Activated T-cell treated with anti-CD3 and anti-CD28 coated beads, Interleukin-2, amount 50 U/mL, for 1 hour (primary cell): ENCODE results near the gene PIK3C2B.

Experiments
- DNase-seq: peaks from one replicate; pipeline ENCODE4 v3.0.0-alpha.2; 2020

PIK3C2B gene

DNA sequence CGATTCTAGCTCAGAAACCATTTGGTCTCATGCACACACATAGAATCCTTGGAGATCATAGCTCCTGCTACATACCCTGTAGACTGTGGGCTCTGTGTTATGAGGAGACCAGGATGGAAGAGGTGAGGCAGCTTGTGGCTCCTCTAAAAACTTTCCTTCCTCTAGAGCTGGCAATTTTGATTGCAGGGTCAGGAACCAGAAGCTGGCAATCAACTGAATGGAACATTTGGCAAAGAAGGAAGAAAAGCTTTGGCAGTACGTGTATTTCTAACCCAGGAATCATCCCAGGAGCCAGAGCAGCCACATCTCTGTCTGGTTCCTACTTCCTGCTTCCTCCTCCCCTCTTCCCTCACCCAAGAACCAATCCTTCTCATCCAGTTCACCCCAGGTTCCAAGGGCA, 15.7 kb downstream of the PIK3C2B start:
- no peak for DNase-seq

DNA sequence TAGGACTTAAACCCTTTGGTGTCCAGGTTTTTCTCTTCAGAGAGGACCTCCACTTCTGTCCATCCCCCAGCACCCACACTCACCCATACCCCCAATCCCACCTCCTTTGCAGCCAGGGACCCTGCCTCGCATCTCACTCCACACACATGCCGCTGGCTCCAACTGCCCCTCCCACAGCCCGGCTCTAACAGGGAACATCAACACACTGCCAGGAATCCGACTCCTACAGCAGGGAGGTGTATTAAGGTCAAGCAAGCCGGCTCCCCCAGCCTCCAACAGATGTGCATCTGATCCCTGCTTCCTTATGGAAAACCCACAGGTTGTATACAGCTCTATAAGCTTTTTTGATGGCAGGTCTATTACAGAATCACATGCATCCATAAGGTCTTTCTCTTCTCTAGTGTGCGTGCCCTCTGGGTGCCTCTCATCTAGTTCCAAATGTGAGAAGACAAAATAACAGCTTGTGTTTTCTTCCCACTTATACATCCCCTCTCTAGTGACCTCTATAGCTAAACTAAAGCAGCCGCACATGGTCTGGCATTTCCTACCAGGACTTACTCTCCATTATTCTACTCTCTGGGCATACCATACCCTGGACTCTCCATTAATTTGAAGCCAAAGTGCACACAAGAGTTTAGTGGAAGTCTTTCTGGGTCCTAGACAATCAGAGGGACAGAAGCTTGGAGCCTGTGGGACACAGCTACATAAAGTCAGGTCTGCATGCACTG, 16.3 kb downstream of the PIK3C2B start:
- DNase-seq, result no peak

DNA sequence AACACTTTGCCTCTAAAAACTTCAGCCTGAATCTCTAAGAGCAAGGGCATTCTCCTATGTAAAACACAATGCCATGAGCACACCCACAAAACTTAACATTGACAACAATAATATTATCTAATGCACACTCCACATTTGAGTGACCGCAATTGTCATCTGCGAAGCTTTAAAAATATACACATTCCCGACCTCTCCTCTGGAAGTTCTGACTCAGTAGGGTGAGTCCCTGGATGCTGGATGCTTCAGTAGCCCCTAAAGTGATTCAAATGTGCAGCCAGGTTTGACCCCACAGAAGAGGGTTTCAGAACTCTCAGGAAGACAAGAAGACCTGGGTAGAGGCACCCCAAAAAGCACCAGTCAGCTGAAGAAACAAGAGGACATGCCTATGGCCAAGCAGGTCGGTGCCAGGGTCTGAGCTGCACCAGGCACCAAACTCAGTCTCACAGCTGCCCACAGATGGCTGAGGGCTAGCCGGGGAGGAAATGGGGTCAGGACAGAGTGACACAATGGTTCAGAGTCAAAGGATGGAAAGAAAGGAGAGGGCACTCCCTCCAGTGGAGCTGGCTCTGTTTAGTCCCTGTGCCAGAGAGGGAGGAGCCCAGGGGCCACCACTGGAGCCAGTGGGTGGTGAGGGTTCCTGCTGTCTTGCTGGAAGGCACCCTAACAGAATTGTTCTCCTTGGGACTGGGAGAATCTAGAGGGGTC, 17.4 kb downstream of the PIK3C2B start:
- DNase-seq, result no peak

DNA sequence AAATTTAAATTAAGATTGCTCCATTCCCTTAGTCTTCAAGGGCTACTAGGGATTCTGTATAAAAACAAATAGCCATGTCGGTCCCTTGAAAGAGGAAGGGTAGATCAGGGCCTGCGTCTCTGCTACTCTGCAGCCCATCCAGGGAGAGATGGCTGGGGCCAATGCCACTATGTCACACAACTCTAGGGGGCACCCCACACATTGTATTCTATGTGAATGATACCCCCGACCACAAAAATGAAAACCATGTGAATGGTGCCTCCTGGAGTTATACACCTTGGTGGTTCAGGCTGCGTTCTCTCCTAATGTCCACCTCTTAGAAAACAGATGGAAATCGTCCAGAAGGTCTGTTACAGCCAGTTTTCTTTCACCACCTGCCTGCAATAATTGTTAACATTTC, 18.0 kb downstream of the PIK3C2B start:
- no peak for DNase-seq

DNA sequence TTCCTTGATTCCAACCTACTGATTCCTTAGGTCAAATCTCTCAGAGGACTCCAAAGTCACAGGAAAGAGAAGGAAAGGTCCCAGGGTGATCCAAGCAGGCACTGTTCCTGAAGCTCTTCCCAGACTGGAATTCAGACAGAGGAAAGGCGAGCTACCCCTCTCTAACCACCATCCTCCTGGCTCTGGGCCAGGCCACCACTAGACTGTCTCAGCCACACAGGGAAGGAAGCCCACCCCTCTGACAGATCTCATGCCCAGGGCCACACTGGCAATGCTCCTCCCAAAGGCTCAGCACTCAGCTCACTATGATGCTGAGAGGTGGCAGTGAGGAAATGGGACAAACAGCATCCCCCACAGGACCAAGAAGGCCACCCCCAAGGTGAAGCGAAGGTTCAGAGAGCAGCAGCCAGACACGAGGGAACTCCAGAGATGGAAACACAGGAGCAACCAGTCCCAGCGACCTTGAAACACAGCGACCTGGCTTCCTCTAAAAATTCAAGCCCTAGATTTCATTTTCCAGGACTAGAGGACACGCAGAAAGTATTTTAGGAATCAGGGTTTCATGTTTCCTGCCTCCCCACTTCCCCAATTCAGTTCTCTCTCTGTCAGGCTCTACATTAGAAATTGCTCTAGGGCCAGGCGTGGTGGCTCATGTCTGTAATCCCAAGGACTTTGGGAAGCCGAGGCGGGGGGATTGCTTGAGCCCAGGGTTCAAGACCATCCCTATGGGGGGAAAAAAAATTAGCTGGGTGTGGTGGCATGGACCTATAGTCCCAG, 18.8 kb downstream of the PIK3C2B start:
- no peak for DNase-seq

DNA sequence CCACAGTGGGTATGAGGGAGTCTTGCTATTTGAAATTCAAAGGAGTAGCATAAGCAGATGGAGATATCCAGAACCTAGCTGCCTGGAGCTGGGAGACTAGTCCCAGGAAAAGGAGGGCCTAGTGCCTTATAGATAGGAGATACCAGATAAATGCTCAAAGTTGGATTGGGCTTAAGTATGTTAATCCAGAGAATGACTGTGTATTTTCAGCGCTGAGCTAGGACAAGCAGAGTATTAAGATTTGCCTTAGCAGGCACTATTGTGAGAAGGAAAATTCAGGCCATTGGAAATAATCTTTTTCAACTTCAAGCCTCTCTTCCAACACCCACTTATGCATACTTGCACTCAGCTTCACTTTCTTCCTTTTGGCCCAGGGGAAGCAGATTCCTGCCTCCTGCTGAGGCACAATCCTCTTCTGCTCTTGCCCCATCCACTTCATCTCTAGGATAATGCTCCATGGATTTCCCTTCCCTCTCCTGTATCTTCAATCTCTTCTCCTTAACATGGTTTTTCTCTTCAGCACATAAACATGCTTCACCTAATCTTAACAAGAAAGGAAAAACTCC, 21.1 kb downstream of the PIK3C2B start:
- DNase-seq, result no peak

DNA sequence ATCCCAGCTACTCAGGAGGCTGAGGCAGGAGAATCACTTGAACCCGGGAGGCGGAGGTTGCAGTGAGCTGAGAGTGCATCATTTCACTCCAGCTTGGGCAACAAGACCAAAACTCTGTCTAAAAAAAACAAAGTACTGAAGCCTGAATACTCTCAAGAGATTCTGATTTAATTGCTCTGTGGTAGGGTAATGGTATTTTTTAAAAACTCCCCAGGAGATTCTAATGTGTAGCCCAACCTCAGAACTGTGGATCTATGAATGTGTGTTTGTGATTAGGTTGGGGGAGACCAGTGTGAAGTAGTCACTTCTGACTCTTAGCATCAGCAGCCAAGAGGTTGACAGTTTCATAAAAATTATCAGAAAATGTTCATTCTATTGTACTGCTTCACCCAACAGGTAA, 21.9 kb downstream of the PIK3C2B start:
- DNase-seq, result no peak

DNA sequence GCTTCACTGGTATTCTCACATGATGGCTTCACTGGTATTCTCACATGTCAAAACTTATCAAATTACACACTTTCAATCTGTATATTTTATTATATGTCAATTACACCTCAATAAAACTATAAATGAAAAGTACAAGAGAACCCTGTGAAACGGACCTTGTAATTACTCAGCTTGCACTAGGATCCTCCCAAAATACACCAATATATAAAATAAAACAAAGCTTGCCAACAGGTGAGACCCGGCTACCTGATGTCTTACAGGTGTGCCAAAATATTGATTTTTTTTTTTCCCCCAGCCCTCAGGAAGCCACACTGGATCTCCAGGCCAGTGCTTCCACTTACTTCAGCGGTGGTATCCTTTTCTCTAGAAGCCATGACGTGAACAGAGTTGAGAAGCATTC, 22.9 kb downstream of the PIK3C2B start:
- no peak for DNase-seq

DNA sequence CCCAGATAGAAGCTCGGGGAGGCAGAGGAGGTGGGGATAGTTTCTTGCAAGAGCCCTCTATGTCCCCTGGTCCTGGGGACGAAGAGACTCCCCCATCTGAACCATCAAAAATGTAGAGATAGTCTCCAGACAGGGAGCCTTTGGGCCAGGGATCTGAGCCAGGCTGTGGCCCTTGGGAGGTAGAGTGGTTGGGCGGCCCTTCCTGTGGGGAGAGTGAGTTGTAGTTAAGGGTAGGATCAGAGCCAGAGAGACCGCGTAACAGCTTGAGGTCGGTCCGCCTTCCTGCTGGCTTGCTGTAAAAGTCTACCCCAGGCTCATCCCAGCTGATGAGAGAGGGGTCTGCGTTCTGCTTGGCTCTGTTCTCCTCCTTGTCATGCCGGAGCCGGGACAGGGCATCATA, 25.3 kb downstream of the PIK3C2B start:
- no peak for DNase-seq

DNA sequence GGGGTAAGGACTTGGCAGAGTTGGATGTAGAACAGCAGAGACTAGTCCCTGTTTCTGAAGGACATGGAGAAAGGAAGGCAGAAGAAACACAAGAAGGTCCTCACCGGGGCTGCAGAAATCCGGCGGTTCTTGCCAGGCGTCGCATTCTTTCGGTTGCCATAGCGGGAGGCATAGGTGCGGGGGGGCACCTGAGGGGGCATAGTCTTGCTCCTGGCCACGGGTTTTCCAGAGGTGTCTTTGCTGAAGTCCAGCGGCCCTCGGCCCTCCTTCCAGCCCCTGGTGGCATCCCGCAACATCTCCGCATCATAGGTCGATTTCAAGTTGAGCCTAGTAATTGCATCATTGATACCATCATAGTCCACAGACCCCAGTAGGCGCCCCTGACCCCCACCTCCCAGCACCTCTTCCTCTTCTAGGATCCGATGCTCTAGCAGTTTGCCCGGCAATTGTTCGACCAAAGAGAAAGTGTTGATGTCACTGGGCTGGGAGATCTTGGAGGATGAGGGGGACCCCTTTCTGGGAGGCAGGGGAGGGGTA, 25.8 kb downstream of the PIK3C2B start:
- DNase-seq, result no peak

DNA sequence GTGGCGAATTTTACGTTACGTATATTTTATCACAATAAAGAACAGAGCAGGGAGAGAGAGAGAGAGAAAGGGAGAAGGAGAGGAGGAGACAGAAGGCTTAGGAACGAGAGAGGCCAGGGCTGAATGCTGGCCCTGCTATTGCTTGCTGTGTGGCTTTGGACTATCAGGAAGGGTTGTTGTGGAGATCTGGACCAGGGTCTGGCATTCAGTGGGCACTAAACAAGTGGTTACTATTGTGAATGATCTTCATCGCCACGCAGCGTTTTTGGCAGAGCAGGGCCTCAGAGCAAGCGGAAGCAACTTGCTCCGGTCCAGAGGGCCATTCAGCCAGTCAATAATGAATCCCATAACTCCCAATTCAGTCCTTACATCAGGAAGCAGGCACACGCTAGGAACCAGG, 26.4 kb downstream of the PIK3C2B start:
- DNase-seq, result no peak

DNA sequence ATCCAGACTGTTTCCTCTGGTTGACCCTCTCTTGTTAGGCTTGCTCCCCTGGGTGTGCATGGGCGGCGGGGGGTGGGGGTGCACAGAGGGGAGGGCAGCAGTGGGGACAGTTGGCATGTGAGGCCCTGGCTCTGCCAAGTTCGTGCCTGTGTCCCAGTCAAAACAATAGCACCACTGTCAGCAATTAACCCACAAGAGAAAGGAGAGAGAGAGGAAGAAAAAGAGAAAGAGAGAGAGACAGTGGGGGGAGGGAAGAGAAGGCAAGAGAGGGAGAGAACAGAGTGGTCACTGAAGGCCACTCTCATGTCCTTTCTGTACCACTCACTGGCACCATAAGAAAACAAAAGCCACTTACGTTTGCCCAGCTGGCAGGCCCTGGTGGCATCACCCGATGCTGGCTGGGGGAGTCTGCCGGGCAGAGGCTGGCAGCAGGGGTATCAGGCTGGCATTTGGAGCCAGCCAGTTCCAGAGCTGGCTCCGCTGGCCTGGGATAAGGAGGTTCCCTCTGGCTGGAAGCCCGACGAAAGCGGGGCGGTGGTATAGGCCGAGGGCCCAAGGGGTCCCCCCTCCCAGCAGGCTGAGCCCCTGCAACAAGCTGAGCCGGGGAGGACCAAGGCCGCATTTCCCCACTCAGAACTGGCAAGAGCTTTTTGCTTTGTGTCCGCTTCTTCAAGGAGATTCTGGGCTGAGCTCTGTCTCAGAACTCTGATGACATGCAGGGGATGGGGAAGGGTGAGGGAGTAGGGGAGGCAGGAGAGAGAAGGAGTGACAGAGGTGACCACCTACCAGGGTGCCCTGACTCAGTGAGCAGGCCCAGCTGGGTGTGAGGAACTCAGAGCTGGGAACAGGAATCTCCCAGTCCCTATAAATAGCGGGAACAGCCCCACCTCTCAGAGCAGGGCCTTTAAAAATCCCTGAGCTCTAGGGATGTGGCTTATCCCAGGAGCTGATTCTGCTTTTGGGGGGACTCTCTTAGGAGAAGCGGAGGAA, 27.9 kb downstream of the PIK3C2B start:
- no peak for DNase-seq

DNA sequence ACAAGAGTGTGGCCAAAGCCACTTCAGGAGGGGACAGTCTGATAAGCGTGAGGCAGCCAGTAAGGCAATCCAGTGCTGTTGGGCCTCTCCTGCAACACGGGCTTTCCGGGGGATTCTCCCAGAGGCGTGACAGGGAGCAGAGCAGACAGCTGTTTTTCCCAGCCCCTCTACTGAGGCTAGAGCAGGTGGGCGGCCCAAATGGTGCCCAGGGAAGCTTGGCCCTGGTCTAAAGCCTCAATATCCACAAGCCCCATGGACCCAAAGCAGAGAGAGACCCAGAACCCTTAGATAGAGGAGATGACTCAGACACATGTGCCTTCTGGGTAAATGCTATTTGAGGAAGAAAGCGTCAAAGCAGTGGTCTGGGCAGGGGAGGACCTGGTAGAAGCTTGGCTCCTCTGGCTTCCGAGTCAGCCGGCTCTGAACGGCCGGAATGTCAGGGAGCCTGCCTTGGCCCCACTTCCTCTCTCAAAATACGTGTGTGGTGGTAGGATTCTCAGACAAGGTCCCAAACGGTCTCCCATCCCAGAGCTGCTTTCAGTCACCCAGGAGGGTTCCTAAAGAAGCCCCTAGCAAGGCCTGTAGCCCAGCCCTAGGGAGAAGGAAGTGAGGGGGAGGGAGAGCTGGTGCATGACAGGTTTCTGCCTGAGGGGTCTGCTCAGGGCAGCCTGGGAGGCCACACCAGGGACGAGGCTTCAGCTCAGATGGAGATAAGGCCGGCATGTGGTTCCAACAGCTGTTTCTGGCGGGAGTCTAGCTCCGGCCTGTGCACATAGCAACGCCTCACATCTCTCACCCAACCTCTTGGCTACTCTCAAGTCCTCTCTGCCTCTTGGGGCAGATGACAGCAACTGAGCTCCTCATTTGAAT, 28.8 kb downstream of the PIK3C2B start:
- DNase-seq, result no peak

DNA sequence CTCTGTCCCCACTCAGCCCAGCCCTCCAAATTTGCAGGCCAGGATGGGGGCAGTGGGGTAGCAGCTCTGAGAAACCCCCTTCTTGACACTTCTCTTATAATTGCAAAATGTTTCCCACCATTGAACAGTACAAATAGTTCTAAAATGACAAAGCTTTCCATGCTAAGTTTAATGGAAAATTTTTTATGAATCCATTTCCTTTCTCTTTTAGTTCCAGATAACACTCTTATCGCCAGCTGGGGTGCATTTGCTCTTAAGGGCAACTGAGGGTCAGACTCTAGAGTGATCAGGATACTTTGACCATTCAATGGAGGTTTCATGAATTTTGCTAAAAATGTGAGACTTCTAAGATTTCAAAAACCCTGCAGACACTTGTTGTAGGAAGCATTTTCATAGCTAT, 29.9 kb downstream of the PIK3C2B start:
- DNase-seq, result no peak

DNA sequence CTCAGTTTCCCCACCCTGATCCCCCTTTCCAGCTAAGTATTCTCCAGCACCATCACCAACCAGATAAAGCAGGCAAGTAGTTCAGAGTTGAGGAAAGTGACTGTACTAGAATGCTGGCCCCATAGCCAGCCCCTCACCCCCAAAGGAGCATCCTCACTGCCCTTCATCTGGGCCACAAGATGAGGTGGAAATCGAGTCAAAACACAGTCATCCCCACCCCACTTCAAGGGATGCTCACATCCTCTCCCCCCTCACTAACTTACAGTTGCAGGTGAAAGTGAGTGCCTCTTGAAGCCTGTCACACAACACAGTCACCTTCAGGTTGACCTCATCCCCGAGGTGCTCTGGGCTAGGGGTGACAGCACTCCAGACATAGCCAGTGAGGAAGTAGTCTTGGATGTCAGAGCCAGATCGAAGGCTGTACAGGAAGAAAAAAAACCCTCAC, 30.4 kb downstream of the PIK3C2B start:
- DNase-seq, result no peak

DNA sequence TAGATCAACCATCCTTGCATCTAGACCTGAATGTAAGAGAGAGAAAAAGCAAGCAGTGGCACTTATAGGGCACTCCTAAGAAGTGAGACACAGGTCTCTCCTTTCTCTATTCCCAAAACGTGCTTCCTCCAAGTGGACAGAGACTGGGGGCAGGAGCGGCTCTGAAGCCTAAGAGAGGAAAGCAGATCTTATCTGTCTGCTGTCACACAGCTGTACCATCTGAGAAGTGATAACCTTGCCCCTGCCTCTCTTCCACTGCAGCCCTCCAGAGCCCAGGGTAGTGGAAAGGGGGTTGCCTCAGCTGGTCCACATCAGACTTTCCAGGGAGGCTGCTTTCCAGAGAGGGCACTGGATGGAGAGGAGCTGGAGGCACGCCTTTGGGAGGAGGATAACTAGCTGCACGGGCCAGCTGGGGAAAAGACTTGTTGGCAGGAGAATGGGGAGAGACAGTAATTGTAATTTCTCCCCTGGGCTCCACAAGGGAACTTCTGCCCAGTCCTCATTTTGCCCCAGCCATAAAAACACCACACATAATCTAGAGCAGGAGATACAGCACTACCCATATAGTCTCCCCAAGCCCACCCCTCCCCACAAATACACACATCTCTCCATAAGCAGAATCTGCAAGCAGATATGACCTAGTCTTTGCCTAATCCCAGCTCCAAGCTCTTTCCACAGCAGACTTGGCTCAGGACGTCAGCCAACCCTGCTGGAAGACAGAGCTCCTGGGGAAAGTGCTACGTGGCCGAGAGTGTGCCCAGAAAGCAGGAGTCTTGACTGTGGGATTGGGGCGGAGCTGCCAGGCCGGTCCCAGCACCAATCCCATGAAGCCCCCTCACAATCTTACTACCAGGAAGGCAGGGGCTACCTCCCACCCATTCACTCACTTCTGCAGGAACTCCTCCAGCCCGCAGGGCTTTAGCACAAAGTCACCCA, 31.2 kb downstream of the PIK3C2B start:
- DNase-seq, result no peak

DNA sequence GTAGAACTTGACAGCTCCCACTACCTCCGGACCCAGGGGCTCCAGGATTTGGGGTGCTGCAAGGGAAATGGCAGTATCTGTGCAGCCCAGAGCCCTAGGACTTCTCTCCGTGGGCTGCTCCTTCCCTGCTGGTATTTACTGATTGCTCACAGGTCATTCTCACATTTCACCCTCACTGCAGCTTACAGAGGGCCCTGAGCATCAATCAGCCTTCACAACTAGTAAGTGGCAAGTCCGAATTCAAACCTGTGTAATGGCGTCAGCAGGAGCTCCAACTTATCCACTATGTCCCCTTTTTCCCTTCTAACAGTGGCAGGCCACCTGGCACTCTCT, 32.4 kb downstream of the PIK3C2B start:
- no peak for DNase-seq

DNA sequence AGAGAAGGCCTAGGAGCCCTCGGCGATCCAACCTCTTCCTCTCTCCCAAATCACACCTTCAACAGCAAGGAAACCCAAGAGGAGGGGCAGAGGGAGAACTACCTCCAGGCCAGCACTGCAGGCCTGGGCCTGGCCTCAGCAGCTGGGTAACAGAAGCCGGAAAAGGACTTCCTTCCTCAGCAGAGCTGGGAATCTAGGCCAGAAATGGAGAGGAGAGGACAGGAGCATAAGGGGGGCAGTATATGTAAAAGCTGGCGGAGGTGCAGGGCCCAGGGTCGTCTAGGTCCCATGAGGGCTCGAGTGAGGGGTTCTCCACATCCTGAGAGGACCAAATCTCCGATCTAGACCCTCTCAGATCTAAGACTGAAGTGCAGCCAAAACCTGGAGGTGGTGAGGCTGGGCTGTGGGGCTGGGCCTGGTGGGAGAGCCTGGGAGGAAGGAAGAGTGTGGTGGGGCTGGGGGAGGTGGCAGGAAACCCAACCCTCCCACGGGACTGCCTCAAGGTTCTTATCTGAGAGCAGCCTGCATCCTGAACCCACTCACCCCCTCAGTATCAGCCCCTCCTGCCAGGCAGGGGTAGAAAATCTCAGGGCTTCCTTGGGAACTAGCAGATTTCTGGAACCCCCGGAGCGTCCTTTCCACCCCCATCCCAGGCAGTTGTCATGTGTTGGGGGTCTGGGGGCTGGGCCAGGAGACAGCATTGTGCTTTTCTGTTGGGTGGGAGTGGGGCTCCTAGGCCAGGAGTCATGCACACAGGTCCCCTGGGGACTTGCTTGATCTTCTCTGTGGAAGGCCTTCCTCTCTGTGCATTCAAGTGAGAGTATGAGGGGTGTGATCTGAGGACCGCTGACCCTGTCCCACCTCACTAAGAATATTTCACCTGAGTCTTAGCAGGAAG, 33.0 kb downstream of the PIK3C2B start:
- no peak for DNase-seq

DNA sequence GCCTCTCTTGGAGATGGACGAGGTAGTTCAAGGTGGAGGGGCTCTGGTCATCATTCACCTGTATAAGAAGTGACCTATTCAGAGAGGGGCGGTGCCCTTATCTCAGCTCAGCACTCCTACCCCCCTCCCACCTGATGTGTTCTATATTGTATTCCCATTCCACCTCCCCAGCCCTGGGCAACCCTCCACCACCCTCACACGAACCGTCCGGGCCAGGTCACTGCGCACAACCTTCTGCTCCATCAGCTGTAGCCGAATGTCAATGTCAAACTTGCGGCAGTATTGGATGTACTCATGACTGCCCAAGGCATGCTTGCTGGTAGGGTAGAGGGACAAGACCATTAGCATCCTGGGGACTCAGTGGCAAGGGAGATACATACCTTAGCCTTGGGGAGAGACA, 34.3 kb downstream of the PIK3C2B start:
- DNase-seq, result no peak
